Subcutaneous abdominal adipose tissue (tissue), 5 donors: ENCODE results near the gene PLIN5.
"Not testable (repeated sequence)": the region's sequence is repeated elsewhere in the genome, so short reads cannot be mapped to it uniquely, and the experiment has no call there.

Source experiments
- H3K27ac ChIP-seq: one replicate; pipeline ENCODE4 v1.7.0; 2013; ENCODE audit warnings: low read depth, mild to moderate bottlenecking, inconsistent platforms, low read length, moderate library complexity
- H3K27me3 ChIP-seq, 5 donors: one replicate each; pipeline ENCODE4 v1.7.0; 2013; ENCODE audit warnings: low read length in 5 of 5, inconsistent platforms in 1 of 5; ENCODE audit not compliant: control insufficient read depth in 5 of 5, insufficient read depth in 4 of 5
- H3K36me3 ChIP-seq, 5 donors: one replicate each; pipeline ENCODE4 v1.7.0; 2013; ENCODE audit warnings: low read length in 5 of 5; ENCODE audit not compliant: control insufficient read depth in 5 of 5, insufficient read depth in 5 of 5
- H3K4me1 ChIP-seq, 5 donors: one replicate each; pipeline ENCODE4 v1.7.0; 2013; ENCODE audit warnings: low read length in 5 of 5, mild to moderate bottlenecking in 3 of 5, moderate library complexity in 1 of 5; ENCODE audit not compliant: control insufficient read depth in 5 of 5, insufficient read depth in 5 of 5
- H3K4me3 ChIP-seq, 5 donors: one replicate each; pipeline ENCODE4 v1.7.0; 2013; ENCODE audit warnings: low read length in 5 of 5, low read depth in 1 of 5
- H3K9ac ChIP-seq, 5 donors: one replicate each; pipeline ENCODE4 v1.7.0; 2013; ENCODE audit warnings: low read length in 5 of 5, mild to moderate bottlenecking in 4 of 5, moderate library complexity in 3 of 5
- H3K9me3 ChIP-seq, 5 donors: one replicate each; pipeline ENCODE4 v1.7.0; 2013; ENCODE audit warnings: low read length in 5 of 5; ENCODE audit not compliant: control insufficient read depth in 5 of 5
- donor health status: healthy.
- donor health status: healthy.
- donor health status: healthy.
- donor health status: healthy.
- donor health status: healthy.

Gene PLIN5

GRCh38 chr19:4536798-4537197, 1.8 kb upstream of the PLIN5 start:
- H3K4me1 ChIP-seq, result peaks cover 0 to 37% (median 26%) of the 10 kb centered on the region in 5 donors
- no peak overlapping the region for H3K9ac ChIP-seq
- H3K27ac ChIP-seq, result no peak overlapping the region
- H3K9me3 ChIP-seq, result peaks cover 0 to 5% (median 2%) of the 10 kb centered on the region in 5 donors
- H3K4me3 ChIP-seq, result no peak overlapping the region
- H3K36me3 ChIP-seq, result no peaks in the 10 kb centered on the region
- H3K27me3 ChIP-seq, result no peaks in the 10 kb centered on the region

GRCh38 chr19:4533835-4534424, 1.1 kb downstream of the PLIN5 start:
- H3K9me3 ChIP-seq, result no peaks in the 10 kb centered on the region
- no peaks in the 10 kb centered on the region for H3K27me3 ChIP-seq
- H3K27ac ChIP-seq, result no peak overlapping the region
- peaks cover 0 to 27% (median 16%) of the 10 kb centered on the region in 5 donors for H3K4me1 ChIP-seq
- H3K9ac ChIP-seq, result no peak overlapping the region
- peak overlapping the region in 1 of 5 donors; percentile 44 for H3K4me3 ChIP-seq
- no peaks in the 10 kb centered on the region for H3K36me3 ChIP-seq

GRCh38 chr19:4533334-4533733, 1.7 kb downstream of the PLIN5 start:
- Histone ChIP-seq H3K36me3 (peaks cover 0 to 4% (median 0%) of the 10 kb centered on the region in 5 donors), H3K9me3 (no peaks in the 10 kb centered on the region), H3K27me3 (no peaks in the 10 kb centered on the region), H3K9ac (no peak overlapping the region), H3K4me3 (no peak overlapping the region), H3K4me1 (peaks cover 0 to 27% (median 16%) of the 10 kb centered on the region in 5 donors), H3K27ac (no peak overlapping the region)

GRCh38 chr19:4531562-4532165, 3.4 kb downstream of the PLIN5 start:
- peaks cover 0 to 4% (median 0%) of the 10 kb centered on the region in 5 donors for H3K36me3 ChIP-seq
- H3K9ac ChIP-seq, result no peak overlapping the region
- H3K4me1 ChIP-seq, result peaks cover 0 to 27% (median 16%) of the 10 kb centered on the region in 5 donors
- H3K9me3 ChIP-seq, result no peaks in the 10 kb centered on the region
- H3K4me3 ChIP-seq, result no peak overlapping the region
- H3K27me3 ChIP-seq, result no peaks in the 10 kb centered on the region
- no peak overlapping the region for H3K27ac ChIP-seq

GRCh38 chr19:4529924-4530522, 5.0 kb downstream of the PLIN5 start:
- Histone ChIP-seq H3K4me3 (no peak overlapping the region), H3K27ac (no peak overlapping the region), H3K9ac (no peak overlapping the region), H3K4me1 (peaks cover 0 to 25% (median 14%) of the 10 kb centered on the region in 5 donors), H3K9me3 (no peaks in the 10 kb centered on the region), H3K36me3 (peaks cover 0 to 4% (median 0%) of the 10 kb centered on the region in 5 donors), H3K27me3 (no peaks in the 10 kb centered on the region)

- Histone ChIP-seq H3K36me3 (peaks cover 0 to 4% (median 0%) of the 10 kb centered on the region in 5 donors), H3K9me3 (no peaks in the 10 kb centered on the region), H3K27me3 (no peaks in the 10 kb centered on the region), H3K27ac (no peak overlapping the region), H3K4me1 (peaks cover 0 to 20% (median 10%) of the 10 kb centered on the region in 5 donors), H3K9ac (no peak overlapping the region), H3K4me3 (no peak overlapping the region)
Measured at GRCh38 chr19:4528843-4529242, 6.2 kb downstream of the PLIN5 start.

- not testable (repeated sequence) for H3K9ac ChIP-seq, H3K27ac ChIP-seq, H3K4me3 ChIP-seq, H3K36me3 ChIP-seq, H3K9me3 ChIP-seq, H3K27me3 ChIP-seq
- H3K4me1 ChIP-seq, result peaks cover 0 to 28% (median 25%) of the 10 kb centered on the region in 5 donors
Measured at GRCh38 chr19:4527377-4527776, 7.6 kb downstream of the PLIN5 start.

- Histone ChIP-seq H3K27ac (no peak overlapping the region), H3K27me3 (no peaks in the 10 kb centered on the region), H3K36me3 (peaks cover 0 to 4% (median 0%) of the 10 kb centered on the region in 5 donors), H3K4me1 (peaks cover 8 to 45% (median 41%) of the 10 kb centered on the region in 5 donors), H3K9me3 (no peaks in the 10 kb centered on the region), H3K9ac (no peak overlapping the region), H3K4me3 (peak overlapping the region in 2 of 5 donors; percentile 21 to 36)
Measured at GRCh38 chr19:4525563-4526002, 9.4 kb downstream of the PLIN5 start.

GRCh38 chr19:4524808-4525562, 10.0 kb downstream of the PLIN5 start:
- Histone ChIP-seq H3K36me3 (peaks cover 0 to 4% (median 0%) of the 10 kb centered on the region in 5 donors), H3K27ac (no peak overlapping the region), H3K27me3 (no peaks in the 10 kb centered on the region), H3K4me3 (peak overlapping the region in 2 of 5 donors; percentile 21 to 36), H3K9ac (no peak overlapping the region), H3K9me3 (no peaks in the 10 kb centered on the region), H3K4me1 (peaks cover 8 to 46% (median 42%) of the 10 kb centered on the region in 5 donors)
